Keratinocyte (primary cell): ENCODE results near the gene DPH7. TPM values are rescaled to one million over a fixed set of nuclear protein-coding genes. Genes with fewer than 3 reads are reported as not detected.

Experiments used
- DNase-seq: peaks from one replicate; pipeline ENCODE4 v3.0.0-alpha.2; 2011; ENCODE audit warnings: low read depth, missing footprints, low spot score
- FAIRE-seq: peaks from 2 replicates; lab custom pipeline; 2011; peaks lifted over from hg19 to GRCh38; lab: Jason Lieb, UNC
- H2AFZ ChIP-seq: 2 replicates; pipeline ENCODE4 v1.6.0; 2012; ENCODE audit warnings: low read length, control low read depth, inconsistent platforms; ENCODE audit not compliant: control insufficient read depth
- H3K27ac ChIP-seq: 2 replicates; pipeline ENCODE4 v1.5.1; 2011; ENCODE audit warnings: low read length; ENCODE audit not compliant: control insufficient read depth, insufficient read depth
- H3K27me3 ChIP-seq: 3 replicates; pipeline ENCODE4 v1.6.0; 2011; ENCODE audit warnings: low read length; ENCODE audit not compliant: control insufficient read depth, insufficient read depth; ENCODE audit errors: extremely low read depth
- H3K36me3 ChIP-seq, 2 experiments: 2 replicates in 1 of 2; 3 replicates in 1 of 2; pipeline ENCODE4 v1.5.1; 2011; ENCODE audit warnings: low read length in 2 of 2, mild to moderate bottlenecking in 1 of 2; ENCODE audit not compliant: control insufficient read depth in 2 of 2, insufficient read depth in 2 of 2; ENCODE audit errors: extremely low read depth in 1 of 2
- H3K4me1 ChIP-seq: 3 replicates; pipeline ENCODE4 v1.5.1; 2011; ENCODE audit warnings: low read length; ENCODE audit not compliant: control insufficient read depth, insufficient read depth; ENCODE audit errors: extremely low read depth
- H3K4me2 ChIP-seq: 3 replicates; pipeline ENCODE4 v1.6.0; 2011; ENCODE audit warnings: low read depth, low read length; ENCODE audit not compliant: control insufficient read depth, insufficient read depth; ENCODE audit errors: extremely low read depth
- H3K4me3 ChIP-seq, 3 experiments: fragments of 200-600 bp in 1 of 3; sonication (generic) in 1 of 3; 2 replicates in 2 of 3; 3 replicates in 1 of 3; pipeline ENCODE4 v1.5.1; 2011 to 2016; ENCODE audit warnings: low read length in 3 of 3, mild to moderate bottlenecking in 3 of 3, control low read depth in 2 of 3, inconsistent platforms in 1 of 3, low read depth in 1 of 3, mixed read lengths in 1 of 3, mixed run types in 1 of 3, moderate library complexity in 1 of 3; ENCODE audit not compliant: control insufficient read depth in 2 of 3, insufficient read depth in 2 of 3; ENCODE audit errors: extremely low read depth in 1 of 3
- H3K79me2 ChIP-seq: 2 replicates; pipeline ENCODE4 v1.6.0; 2012; ENCODE audit warnings: low read length; ENCODE audit not compliant: control insufficient read depth, insufficient read depth
- H3K9ac ChIP-seq: 3 replicates; pipeline ENCODE4 v1.6.0; 2011; ENCODE audit warnings: low read length; ENCODE audit not compliant: control insufficient read depth, insufficient read depth; ENCODE audit errors: extremely low read depth
- H3K9me1 ChIP-seq: 3 replicates; pipeline ENCODE4 v1.6.0; 2011; ENCODE audit warnings: low read length; ENCODE audit not compliant: control insufficient read depth, insufficient read depth; ENCODE audit errors: extremely low read depth
- H3K9me3 ChIP-seq: 2 replicates; pipeline ENCODE4 v1.5.1; 2012; ENCODE audit warnings: low read depth, low read length; ENCODE audit not compliant: control insufficient read depth
- H4K20me1 ChIP-seq: 3 replicates; pipeline ENCODE4 v1.6.0; 2011; ENCODE audit warnings: low read length; ENCODE audit not compliant: control insufficient read depth, insufficient read depth; ENCODE audit errors: extremely low read depth
- EZH2 ChIP-seq: IDR thresholded peaks from one replicate; pipeline ENCODE4 v1.6.1; 2012; ENCODE audit warnings: inconsistent platforms, mild to moderate bottlenecking, low read length, moderate library complexity
- dilution Hi-C: fragments of 300-500 bp; cut with MboI; formaldehyde crosslinking; loops from one replicate; pipeline ENCODE4 v1.7.0; 2020; ENCODE audit warnings: low sequenced_read_pairs; ENCODE audit not compliant: extremely low pct_ligation_motif_present
- polyA plus RNA-seq, 5 experiments: library from polyadenylated mRNA; depleted of rRNA in 3 of 5; stranded (reverse) in 3 of 5; stranded (forward) in 1 of 5; unstranded in 1 of 5; fragments of >200 nt; gene quantifications; 1 replicate in 1 of 5; 2 replicates in 3 of 5; 3 replicates in 1 of 5; pipeline versions ENCODE4 v1.2.1 to v1.2.3, GENCODE V29; 2011 to 2012; ENCODE audit warnings: missing spikeins in 2 of 5, low read depth in 1 of 5, low replicate concordance in 1 of 5
- TF ChIP-seq, protein P1 (sequence below), 3 experiments: IDR thresholded peaks in 1 of 3; conservative IDR thresholded peaks in 1 of 3; optimal IDR thresholded peaks in 1 of 3; 2 replicates in 2 of 3; 3 replicates in 1 of 3; pipeline versions ENCODE3 to v1.5.1; 2011; ENCODE audit warnings: low read length in 3 of 3, mild to moderate bottlenecking in 3 of 3, moderate library complexity in 2 of 3, control low read depth in 1 of 3, inconsistent platforms in 1 of 3; ENCODE audit not compliant: insufficient read depth in 2 of 3; ENCODE audit errors: extremely low read depth in 1 of 3

DPH7 gene
- polyA plus RNA-seq, 1 donor (not counting 4 experiments of a cell fraction or from before 2014, with no cell fraction given), result 25.3 TPM

DNA sequence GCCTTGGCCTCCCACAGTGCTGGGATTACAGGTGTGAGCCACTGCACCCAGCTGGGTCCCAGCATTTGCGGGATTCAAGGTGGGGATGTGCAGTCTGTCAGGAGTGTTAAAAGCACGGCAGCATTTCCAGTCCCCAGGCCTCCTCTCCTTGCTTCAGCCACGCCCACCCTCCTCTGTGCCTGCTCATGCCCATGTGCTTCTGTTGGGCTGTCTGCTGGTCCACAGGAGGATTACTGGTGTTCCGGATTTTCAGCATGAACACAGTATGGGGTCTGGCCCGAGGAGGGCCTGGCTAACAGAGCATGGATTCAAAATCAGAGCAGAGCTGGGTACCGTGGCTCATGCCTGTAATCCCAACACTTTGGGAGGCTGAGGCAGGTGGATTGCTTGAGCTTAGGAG lies 32.2 kb upstream of the DPH7 start:
- H3K27ac ChIP-seq, result peak overlapping the region; percentile 100
- DNase-seq (no peak), FAIRE-seq (no peak)
- TF ChIP-seq, protein P1, sequence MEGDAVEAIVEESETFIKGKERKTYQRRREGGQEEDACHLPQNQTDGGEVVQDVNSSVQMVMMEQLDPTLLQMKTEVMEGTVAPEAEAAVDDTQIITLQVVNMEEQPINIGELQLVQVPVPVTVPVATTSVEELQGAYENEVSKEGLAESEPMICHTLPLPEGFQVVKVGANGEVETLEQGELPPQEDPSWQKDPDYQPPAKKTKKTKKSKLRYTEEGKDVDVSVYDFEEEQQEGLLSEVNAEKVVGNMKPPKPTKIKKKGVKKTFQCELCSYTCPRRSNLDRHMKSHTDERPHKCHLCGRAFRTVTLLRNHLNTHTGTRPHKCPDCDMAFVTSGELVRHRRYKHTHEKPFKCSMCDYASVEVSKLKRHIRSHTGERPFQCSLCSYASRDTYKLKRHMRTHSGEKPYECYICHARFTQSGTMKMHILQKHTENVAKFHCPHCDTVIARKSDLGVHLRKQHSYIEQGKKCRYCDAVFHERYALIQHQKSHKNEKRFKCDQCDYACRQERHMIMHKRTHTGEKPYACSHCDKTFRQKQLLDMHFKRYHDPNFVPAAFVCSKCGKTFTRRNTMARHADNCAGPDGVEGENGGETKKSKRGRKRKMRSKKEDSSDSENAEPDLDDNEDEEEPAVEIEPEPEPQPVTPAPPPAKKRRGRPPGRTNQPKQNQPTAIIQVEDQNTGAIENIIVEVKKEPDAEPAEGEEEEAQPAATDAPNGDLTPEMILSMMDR (optimal IDR thresholded peaks at IDR 0.05 in 1 of 3, IDR thresholded peaks at IDR 0.05 in 1 of 3, conservative IDR thresholded peaks at IDR 0.05 in 1 of 3; ENCODE audit: extremely low read depth in 1 of 3, insufficient read depth in 2 of 3, low read length in 3 of 3), result no peak
- TF ChIP-seq EZH2, result no peak
- H3K9ac ChIP-seq, result peak overlapping the region; percentile 96
- peak overlapping the region; percentile 25 for H3K4me2 ChIP-seq
- H3K36me3 ChIP-seq, result peaks cover 12 to 23% of the 10 kb centered on the region in 2 experiments
- peaks cover 73% of the 10 kb centered on the region for H3K79me2 ChIP-seq
- H3K4me3 ChIP-seq, result no peak overlapping the region
- no peaks in the 10 kb centered on the region for H3K9me1 ChIP-seq
- no peak overlapping the region for H2AFZ ChIP-seq
- H3K9me3 ChIP-seq, result no peaks in the 10 kb centered on the region
- peaks cover 42% of the 10 kb centered on the region for H3K4me1 ChIP-seq
- no peaks in the 10 kb centered on the region for H4K20me1 ChIP-seq
- dilution Hi-C loops, result no loop called here
- H3K27me3 ChIP-seq, result no peaks in the 10 kb centered on the region

DNA sequence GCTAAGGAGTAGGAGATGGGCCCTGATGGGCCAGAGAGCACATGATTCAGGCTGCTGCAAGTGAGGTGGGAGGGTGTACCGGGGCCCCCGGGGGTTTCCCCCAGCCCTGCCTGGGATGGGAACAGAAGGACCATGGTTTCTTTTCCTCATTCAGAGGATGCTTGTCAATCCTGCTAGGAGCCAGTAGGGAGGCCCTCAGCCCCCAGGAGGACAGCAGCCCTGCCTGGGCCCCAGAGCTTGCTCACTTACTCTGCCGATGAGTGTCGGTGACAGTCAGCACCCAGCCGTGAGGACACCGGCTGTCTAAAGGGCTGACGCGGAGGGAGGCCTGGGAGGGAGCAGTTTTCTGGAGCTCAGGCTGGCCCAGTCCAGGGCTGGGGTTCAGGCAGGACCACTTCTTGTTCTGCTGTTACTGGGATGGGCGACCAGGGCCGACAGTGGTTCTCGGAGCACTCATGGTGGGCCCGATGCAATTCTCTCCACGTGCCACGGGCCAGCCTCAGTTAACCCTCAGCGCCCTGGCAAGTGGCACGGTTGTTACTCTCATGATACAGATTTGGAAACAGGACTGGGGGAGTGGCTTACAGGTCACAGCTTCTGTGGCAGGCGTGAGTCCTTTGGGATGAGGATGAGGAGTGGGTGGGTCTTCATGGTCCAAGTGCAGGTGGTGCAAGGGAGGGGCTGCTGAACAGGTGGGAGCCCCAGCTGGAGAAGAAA lies 28.6 kb upstream of the DPH7 start:
- H3K4me1 ChIP-seq, result peaks cover 25% of the 10 kb centered on the region
- H4K20me1 ChIP-seq, result no peaks in the 10 kb centered on the region
- no peaks in the 10 kb centered on the region for H3K27me3 ChIP-seq
- DNase-seq (no peak), FAIRE-seq (no peak)
- peak overlapping the region; percentile 83 for H3K4me2 ChIP-seq
- no peaks in the 10 kb centered on the region for H3K9me1 ChIP-seq
- H3K9ac ChIP-seq, result peak overlapping the region; percentile 70
- H3K79me2 ChIP-seq, result peaks cover 42% of the 10 kb centered on the region
- H2AFZ ChIP-seq, result no peak overlapping the region
- H3K27ac ChIP-seq, result peak overlapping the region; percentile 6
- H3K36me3 ChIP-seq, result peaks cover 0 to 5% of the 10 kb centered on the region in 2 experiments
- peak overlapping the region; percentile 68 to 91 (median 68) for H3K4me3 ChIP-seq
- TF ChIP-seq, protein P1 (optimal IDR thresholded peaks at IDR 0.05 in 1 of 3, IDR thresholded peaks at IDR 0.05 in 1 of 3, conservative IDR thresholded peaks at IDR 0.05 in 1 of 3; ENCODE audit: extremely low read depth in 1 of 3, insufficient read depth in 2 of 3, low read length in 3 of 3), result no peak
- TF ChIP-seq EZH2, result no peak
- H3K9me3 ChIP-seq, result no peaks in the 10 kb centered on the region
- dilution Hi-C loops, result no loop called here
